IMR-90 (cell line): ENCODE data around the gene KRT72. TPM values are rescaled to one million over a fixed set of nuclear protein-coding genes. Genes with fewer than 3 reads are reported as not detected.

ENCODE experiments used
- ATAC-seq: fragments of 200-7000 bp; cut with Tn5 transposase; 2 replicates; pipeline ENCODE4 v1.9.1; 2020; ENCODE audit warnings: low read depth, mild to moderate bottlenecking, moderate library complexity
- BruUV-seq: library from RNA; stranded (reverse); fragments of 400-500 nt; replicated peaks from 2 replicates; lab custom pipeline; 2021; lab: Mats Ljungman, UMichigan
- CTCF ChIA-PET: fragments of 300-600 bp; formaldehyde crosslinking; extraction: SDS; loops from one replicate; lab custom pipeline; 2021; ENCODE audit warnings: antibody characterized with exemption; lab: Yijun Ruan, JAX
- POLR2A ChIA-PET: fragments of 300-600 bp; sonication (Branson Sonifier 250); formaldehyde crosslinking; loops from one replicate; lab custom pipeline; 2022; ENCODE audit warnings: antibody characterized with exemption; ENCODE audit not compliant: unreplicated experiment; lab: Charles Lee
- DNase-seq: peaks from one replicate; pipeline ENCODE4 v3.0.0; 2013
- H2AFZ ChIP-seq: replicated peaks from 2 replicates; pipeline ENCODE3; 2013; ENCODE audit warnings: low read length, mild to moderate bottlenecking; ENCODE audit not compliant: poor library complexity
- H2AK5ac ChIP-seq: 2 replicates; pipeline ENCODE4 v1.6.1; 2013; ENCODE audit warnings: low read depth, low read length, inconsistent platforms
- H2AK9ac ChIP-seq: replicated peaks from 2 replicates; pipeline ENCODE3; 2013; ENCODE audit warnings: mild to moderate bottlenecking, low read depth, low read length, moderate library complexity; ENCODE audit not compliant: poor library complexity
- H2BK120ac ChIP-seq: 2 replicates; pipeline ENCODE4 v1.6.1; 2013; ENCODE audit warnings: low read depth, low read length, inconsistent platforms
- H2BK15ac ChIP-seq: 3 replicates; pipeline ENCODE4 v1.6.1; 2013; ENCODE audit warnings: low read depth, low read length, inconsistent platforms
- H2BK20ac ChIP-seq: 2 replicates; pipeline ENCODE4 v1.6.1; 2013; ENCODE audit warnings: low read depth, mild to moderate bottlenecking, inconsistent platforms, low read length, moderate library complexity
- H2BK5ac ChIP-seq: 2 replicates; pipeline ENCODE4 v1.6.1; 2013; ENCODE audit warnings: mild to moderate bottlenecking, low read depth, low read length, inconsistent platforms; ENCODE audit not compliant: poor library complexity, severe bottlenecking
- H3K14ac ChIP-seq: replicated peaks from 2 replicates; pipeline ENCODE4 v1.6.1; 2013; ENCODE audit warnings: low read depth, low read length, inconsistent platforms
- H3K18ac ChIP-seq: 2 replicates; pipeline ENCODE4 v1.6.1; 2013; ENCODE audit warnings: low read depth, low read length, control low read depth
- H3K23ac ChIP-seq: 2 replicates; pipeline ENCODE4 v1.6.1; 2013; ENCODE audit warnings: low read depth, low read length, inconsistent platforms
- H3K27ac ChIP-seq: 2 replicates; pipeline ENCODE4 v1.5.1; 2013; ENCODE audit warnings: mild to moderate bottlenecking, control low read depth, low read length; ENCODE audit not compliant: insufficient read depth
- H3K27me3 ChIP-seq: 2 replicates; pipeline ENCODE4 v1.6.1; 2013; ENCODE audit warnings: low read length; ENCODE audit not compliant: control insufficient read depth, insufficient read depth
- H3K36me3 ChIP-seq: 2 replicates; pipeline ENCODE4 v1.6.1; 2013; ENCODE audit warnings: low read length, mixed read lengths; ENCODE audit not compliant: control insufficient read depth, insufficient read depth
- H3K4ac ChIP-seq: 2 replicates; pipeline ENCODE4 v1.6.1; 2013; ENCODE audit warnings: low read depth, low read length, inconsistent platforms
- H3K4me1 ChIP-seq: 2 replicates; pipeline ENCODE4 v1.6.1; 2013; ENCODE audit warnings: low read length, mixed read lengths; ENCODE audit not compliant: control insufficient read depth, insufficient read depth
- H3K4me2 ChIP-seq: 2 replicates; pipeline ENCODE4 v1.6.1; 2013; ENCODE audit warnings: low read depth, mild to moderate bottlenecking, control low read depth, low read length, moderate library complexity
- H3K4me3 ChIP-seq: 2 replicates; pipeline ENCODE4 v1.5.1; 2013; ENCODE audit warnings: low read depth, mild to moderate bottlenecking, control low read depth, low read length, moderate library complexity; ENCODE audit not compliant: insufficient read depth
- H3K56ac ChIP-seq: 2 replicates; pipeline ENCODE4 v1.6.1; 2013; ENCODE audit warnings: low read length, inconsistent platforms; ENCODE audit not compliant: insufficient read depth; ENCODE audit errors: extremely low read depth
- H3K79me1 ChIP-seq, 2 experiments: 2 replicates each; pipeline ENCODE4 v1.6.1; 2013; ENCODE audit warnings: low read length in 2 of 2, inconsistent platforms in 1 of 2, low read depth in 1 of 2
- H3K9ac ChIP-seq: 2 replicates; pipeline ENCODE4 v1.6.1; 2013; ENCODE audit warnings: low read depth, low read length, control low read depth
- H3K9me1 ChIP-seq: 2 replicates; pipeline ENCODE4 v1.6.1; 2013; ENCODE audit warnings: low read length, inconsistent platforms; ENCODE audit not compliant: insufficient read depth
- H3K9me3 ChIP-seq: 2 replicates; pipeline ENCODE4 v1.6.1; 2013; ENCODE audit warnings: low read length; ENCODE audit not compliant: control insufficient read depth, insufficient read depth
- H4K20me1 ChIP-seq: 2 replicates; pipeline ENCODE4 v1.6.1; 2013; ENCODE audit warnings: low read length, inconsistent platforms; ENCODE audit not compliant: insufficient read depth
- H4K5ac ChIP-seq: 2 replicates; pipeline ENCODE4 v1.6.1; 2013; ENCODE audit warnings: mild to moderate bottlenecking, low read depth, low read length, control low read depth
- H4K8ac ChIP-seq, 2 experiments: 2 replicates each; pipeline ENCODE4 v1.6.1; 2013; ENCODE audit warnings: low read depth in 2 of 2, low read length in 2 of 2, control low read depth in 1 of 2, inconsistent platforms in 1 of 2
- H4K91ac ChIP-seq: 2 replicates; pipeline ENCODE4 v1.6.1; 2013; ENCODE audit warnings: low read depth, low read length, inconsistent platforms; ENCODE audit not compliant: insufficient read depth
- CEBPB ChIP-seq: IDR thresholded peaks from 2 replicates; pipeline ENCODE4 v1.6.1; 2012; ENCODE audit warnings: low read depth, low read length, improper control_type of control experiment
- CHD1 ChIP-seq: IDR thresholded peaks from 2 replicates; pipeline ENCODE4 v1.6.1; 2012; ENCODE audit warnings: low read depth, low read length, improper control_type of control experiment
- ELK1 ChIP-seq: fragments of 150-350 bp; IDR thresholded peaks from 2 replicates; pipeline ENCODE4 v1.6.1; 2016; ENCODE audit warnings: low read depth, mild to moderate bottlenecking, low read length, moderate library complexity, borderline replicate concordance
- MAZ ChIP-seq: IDR thresholded peaks from 2 replicates; pipeline ENCODE4 v1.6.1; 2012; ENCODE audit warnings: low read depth, mild to moderate bottlenecking, low read length, improper control_type of control experiment, moderate library complexity, borderline replicate concordance
- NFE2L2 ChIP-seq: fragments of 150-350 bp; IDR thresholded peaks from 2 replicates; pipeline ENCODE4 v1.6.1; 2016; ENCODE audit warnings: low read depth, mild to moderate bottlenecking, low read length
- RCOR1 ChIP-seq: IDR thresholded peaks from 2 replicates; pipeline ENCODE4 v1.6.1; 2012; ENCODE audit warnings: mild to moderate bottlenecking, low read length, improper control_type of control experiment; ENCODE audit not compliant: insufficient replicate concordance
- SMC3 ChIP-seq: fragments of 150-350 bp; IDR thresholded peaks from 2 replicates; pipeline ENCODE4 v1.6.1; 2016; ENCODE audit warnings: low read depth, mild to moderate bottlenecking, antibody characterized with exemption, low read length, moderate library complexity
- WGBS, 2 experiments: methylation state at CpG; one replicate each; pipeline versions ENCODE4 v1.1.5 to v1.1.7; 2013; ENCODE audit warnings: missing lambda C conversion rate in 2 of 2; ENCODE audit not compliant: insufficient read length in 1 of 2; ENCODE audit errors: extremely low coverage in 2 of 2; 5-methylcytosine and 5-hydroxymethylcytosine counted together
- dilution Hi-C: fragments of 300-500 bp; cut with HindIII; formaldehyde crosslinking; loops from one replicate; pipeline ENCODE4 v1.14.3; 2018; ENCODE audit warnings: low sequenced_read_pairs; ENCODE audit not compliant: unreplicated experiment
- in situ Hi-C: fragments of 300-500 bp; cut with MboI; formaldehyde crosslinking; loops from 3 replicates; pipeline ENCODE4 v1.14.3; 2019; ENCODE audit warnings: low sequenced_read_pairs, inconsistent platforms, mixed read lengths
- intact Hi-C: fragments of 100-400 bp; cut with micrococcal nuclease; formaldehyde crosslinking; loops from 2 replicates; pipeline ENCODE4 v1.10.0; 2022
- polyA plus RNA-seq, 3 experiments: library from polyadenylated mRNA; depleted of rRNA; stranded (reverse); fragments of >200 nt; gene quantifications; 2 replicates each; pipeline ENCODE4 v1.2.3, GENCODE V29; 2012; ENCODE audit warnings: low replicate concordance in 1 of 3
- total RNA-seq: library from RNA; depleted of rRNA; stranded (reverse); fragments of >200 nt; gene quantifications from 2 replicates; pipeline ENCODE4 v1.2.3, GENCODE V29; 2012
- TF ChIP-seq, protein P1 (sequence below): conservative IDR thresholded peaks from 2 replicates; pipeline ENCODE4 v1.5.1; 2012; ENCODE audit warnings: mild to moderate bottlenecking, low read depth, low read length, improper control_type of control experiment

The KRT72 gene
- total and polyA plus RNA-seq, 2 of the 4 experiments (the other 2 are of a cell fraction), result not detected

GRCh38 chr12:52632656-52633055 is 31.4 kb upstream of the KRT72 start:
- WGBS, 2 experiments, result no CpG with 5 or more reads among the region's 4 CpGs
- BruUV-seq, result no TSS peak
- in situ Hi-C loops, result no loop called here

More at GRCh38 chr12:52632656-52633055, 31.4 kb upstream of the KRT72 start:
- ChIA-PET CTCF (no interaction called here), POLR2A (no interaction called here)
- Histone ChIP-seq H4K5ac (no peak overlapping the region), H3K56ac (no peak overlapping the region), H4K8ac (no peak overlapping the region), H3K79me1 (no peaks in the 10 kb centered on the region), H3K36me3 (no peaks in the 10 kb centered on the region), H2AK9ac (no peak overlapping the region), H3K4me2 (no peak overlapping the region), H3K14ac (no peak overlapping the region), H4K20me1 (no peaks in the 10 kb centered on the region; the same call in 1 of the 2 replicates), H2BK5ac (no peak overlapping the region), H3K23ac (no peak overlapping the region), H3K9me1 (no peaks in the 10 kb centered on the region), H2BK120ac (no peak overlapping the region), H3K18ac (no peak overlapping the region), H3K27ac (no peak overlapping the region), H2AK5ac (no peak overlapping the region), H2BK20ac (no peak overlapping the region), H2AFZ (no peak overlapping the region), H3K4me1 (no peaks in the 10 kb centered on the region), H4K91ac (no peak overlapping the region), H3K4me3 (no peak overlapping the region), H3K27me3 (peaks cover 11% of the 10 kb centered on the region), H3K9ac (no peak overlapping the region), H3K4ac (no peak overlapping the region), H3K9me3 (no peaks in the 10 kb centered on the region), H2BK15ac (no peak overlapping the region)
- TF ChIP-seq MAZ, result no peak
- no peak for TF ChIP-seq RCOR1
- TF ChIP-seq, protein P1, sequence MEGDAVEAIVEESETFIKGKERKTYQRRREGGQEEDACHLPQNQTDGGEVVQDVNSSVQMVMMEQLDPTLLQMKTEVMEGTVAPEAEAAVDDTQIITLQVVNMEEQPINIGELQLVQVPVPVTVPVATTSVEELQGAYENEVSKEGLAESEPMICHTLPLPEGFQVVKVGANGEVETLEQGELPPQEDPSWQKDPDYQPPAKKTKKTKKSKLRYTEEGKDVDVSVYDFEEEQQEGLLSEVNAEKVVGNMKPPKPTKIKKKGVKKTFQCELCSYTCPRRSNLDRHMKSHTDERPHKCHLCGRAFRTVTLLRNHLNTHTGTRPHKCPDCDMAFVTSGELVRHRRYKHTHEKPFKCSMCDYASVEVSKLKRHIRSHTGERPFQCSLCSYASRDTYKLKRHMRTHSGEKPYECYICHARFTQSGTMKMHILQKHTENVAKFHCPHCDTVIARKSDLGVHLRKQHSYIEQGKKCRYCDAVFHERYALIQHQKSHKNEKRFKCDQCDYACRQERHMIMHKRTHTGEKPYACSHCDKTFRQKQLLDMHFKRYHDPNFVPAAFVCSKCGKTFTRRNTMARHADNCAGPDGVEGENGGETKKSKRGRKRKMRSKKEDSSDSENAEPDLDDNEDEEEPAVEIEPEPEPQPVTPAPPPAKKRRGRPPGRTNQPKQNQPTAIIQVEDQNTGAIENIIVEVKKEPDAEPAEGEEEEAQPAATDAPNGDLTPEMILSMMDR, result no peak
- no peak for TF ChIP-seq CEBPB
- no peak for TF ChIP-seq CHD1
- TF ChIP-seq SMC3, result no peak
- TF ChIP-seq NFE2L2, result no peak
- TF ChIP-seq ELK1, result no peak
- intact Hi-C loops, result no loop called here
- no peak for ATAC-seq
- DNase-seq, result no peak
- dilution Hi-C loops, result no loop called here
